ENCODE measurements around the gene APBB1IP. TPM values are rescaled to one million over a fixed set of nuclear protein-coding genes. Genes with fewer than 3 reads are reported as not detected.
"Not testable (repeated sequence)": the region's sequence is repeated elsewhere in the genome, so short reads cannot be mapped to it uniquely, and the experiment has no call there.

APBB1IP gene
- total RNA-seq, 1 donor from 2014 or later, result 16.1 TPM

DNA sequence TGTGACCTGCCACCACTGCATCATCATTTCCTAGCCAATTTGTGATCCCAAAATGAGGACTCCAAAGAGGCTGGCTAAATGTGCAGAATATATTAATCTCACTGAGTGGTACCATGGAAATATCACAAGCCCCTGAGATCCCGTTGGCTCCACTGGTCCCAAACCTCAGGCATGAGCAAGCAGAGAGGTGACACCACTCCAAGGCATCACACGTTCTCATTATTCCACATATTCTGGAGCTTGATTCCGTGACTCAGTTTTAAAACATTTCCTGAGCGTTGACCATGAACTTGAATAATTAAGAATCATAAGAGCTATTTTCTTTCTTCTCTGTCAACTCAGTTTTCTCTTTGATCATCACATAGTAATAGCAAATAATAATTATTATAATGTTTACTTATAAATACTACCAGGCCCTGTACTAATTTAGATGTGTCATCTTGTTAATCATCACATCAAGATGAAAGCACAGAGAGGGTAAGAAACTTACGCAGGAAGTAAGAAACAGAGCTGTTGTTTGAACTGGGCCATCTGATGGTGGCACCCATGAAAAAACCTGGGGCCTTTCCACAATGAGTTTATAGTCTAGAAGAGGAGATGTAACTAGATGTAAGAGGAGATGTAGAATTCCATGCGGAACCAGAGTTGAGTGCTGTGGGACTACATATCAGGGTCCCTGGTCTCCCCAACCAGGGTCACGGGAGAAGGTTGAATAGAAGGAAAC, 3.5 kb downstream of the APBB1IP start:
- DNase-seq (ENCODE audit: low spot score) (no peak), ATAC-seq (no peak)

DNA sequence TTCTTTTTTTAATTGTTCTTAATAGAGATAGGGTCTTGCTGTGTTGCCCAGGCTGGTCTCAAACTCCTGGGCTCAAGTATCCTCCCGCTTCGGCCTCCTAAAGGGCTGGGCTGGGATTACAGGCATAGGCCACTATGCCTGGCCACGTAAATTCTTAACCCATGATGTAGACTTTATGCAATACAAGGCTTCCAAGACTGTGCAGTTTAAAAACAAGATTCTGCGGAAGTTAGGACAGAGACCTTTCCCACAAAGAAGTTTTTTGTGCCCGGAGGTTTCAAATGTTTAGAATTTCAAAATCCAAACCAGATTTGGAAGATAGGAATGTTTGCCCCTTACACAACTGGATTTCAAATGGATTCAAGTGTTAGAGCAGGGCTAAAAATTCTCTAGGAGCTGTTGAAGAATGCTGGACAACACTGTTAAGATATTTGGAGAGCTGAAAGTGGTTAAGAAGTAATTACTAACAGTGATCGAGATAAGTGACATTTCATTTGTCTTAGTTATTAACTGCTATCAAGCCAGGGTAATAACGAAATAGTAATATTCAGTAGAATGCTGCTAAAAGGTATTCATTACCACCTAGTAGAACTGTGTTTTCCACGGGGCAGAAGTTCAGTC, 7.4 kb downstream of the APBB1IP start:
- ATAC-seq (peak; percentile 23), DNase-seq (ENCODE audit: low spot score) (no peak)

DNA sequence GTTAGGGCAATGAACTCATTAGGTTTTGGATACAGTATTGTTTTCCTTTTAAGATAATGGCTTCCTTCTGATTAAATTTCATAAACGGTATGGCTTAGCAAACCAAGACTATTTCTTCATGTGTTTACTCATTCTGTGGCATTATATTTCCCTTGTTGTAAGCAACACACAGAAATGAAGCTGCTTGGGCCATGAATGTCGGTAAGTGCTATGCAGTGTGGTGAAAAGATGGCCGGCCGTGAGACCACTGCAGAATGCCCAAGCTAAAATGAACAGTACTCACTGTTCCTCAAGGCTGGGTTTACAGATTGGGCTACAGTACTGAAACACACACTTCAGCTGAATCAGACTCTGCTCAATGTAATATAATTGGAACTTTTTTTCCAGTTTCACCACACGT, 8.1 kb downstream of the APBB1IP start:
- DNase-seq (ENCODE audit: low spot score), result no peak
- ATAC-seq, result no peak

DNA sequence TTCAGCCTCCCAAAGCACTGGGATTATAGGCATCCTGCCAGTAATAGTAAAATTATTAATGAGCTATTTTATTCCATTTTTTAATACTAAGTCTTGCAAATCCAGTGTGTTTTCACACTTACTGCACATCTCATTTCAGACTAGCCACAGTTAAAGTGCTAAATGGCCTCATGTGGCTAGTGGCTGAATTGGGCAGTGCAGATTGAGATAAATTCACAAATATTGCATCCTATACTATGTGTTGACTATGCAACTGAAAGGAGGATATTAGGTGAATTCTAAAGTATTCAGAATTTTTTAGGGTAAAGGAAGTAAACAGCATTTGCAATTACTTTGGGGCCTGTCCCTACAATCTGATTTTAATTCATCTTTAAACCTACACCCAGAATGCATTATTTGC, 10.2 kb downstream of the APBB1IP start:
- DNase-seq (ENCODE audit: low spot score), result no peak
- no peak for ATAC-seq

DNA sequence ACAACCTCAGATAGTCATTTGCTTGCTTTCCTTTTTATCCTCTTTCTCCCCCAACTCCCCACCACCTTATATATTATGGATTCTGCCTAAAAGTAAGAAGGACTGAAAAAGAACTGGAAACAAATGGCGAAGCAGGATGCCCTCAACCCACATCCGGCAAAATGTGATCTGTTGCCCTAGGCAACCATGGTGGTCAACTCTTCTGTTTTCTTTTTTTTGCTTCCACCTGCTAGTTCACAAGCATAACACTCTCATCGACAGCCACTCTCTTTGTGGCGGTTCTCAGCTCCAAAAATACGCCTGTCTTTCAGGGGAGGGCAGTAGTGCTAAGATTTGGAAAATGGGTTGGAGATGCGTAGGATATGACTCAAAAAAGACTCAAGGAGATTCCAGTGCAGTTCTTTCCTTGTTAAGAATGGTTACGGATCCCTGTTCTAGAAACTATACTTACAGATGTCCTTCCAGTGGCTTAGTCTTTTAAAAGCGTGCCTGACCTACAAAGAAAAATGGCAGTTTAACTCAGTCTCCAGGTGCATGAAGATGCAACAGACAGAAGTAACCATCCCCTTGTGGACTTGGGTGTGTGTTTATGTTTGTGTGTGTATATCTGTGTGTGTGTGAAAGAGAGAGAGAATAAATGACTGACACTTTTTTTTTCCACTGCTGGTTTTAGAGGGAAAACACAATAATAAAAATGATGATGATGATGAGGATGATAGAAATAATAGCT, 10.7 kb downstream of the APBB1IP start:
- ATAC-seq (no peak), DNase-seq (ENCODE audit: low spot score) (no peak)

DNA sequence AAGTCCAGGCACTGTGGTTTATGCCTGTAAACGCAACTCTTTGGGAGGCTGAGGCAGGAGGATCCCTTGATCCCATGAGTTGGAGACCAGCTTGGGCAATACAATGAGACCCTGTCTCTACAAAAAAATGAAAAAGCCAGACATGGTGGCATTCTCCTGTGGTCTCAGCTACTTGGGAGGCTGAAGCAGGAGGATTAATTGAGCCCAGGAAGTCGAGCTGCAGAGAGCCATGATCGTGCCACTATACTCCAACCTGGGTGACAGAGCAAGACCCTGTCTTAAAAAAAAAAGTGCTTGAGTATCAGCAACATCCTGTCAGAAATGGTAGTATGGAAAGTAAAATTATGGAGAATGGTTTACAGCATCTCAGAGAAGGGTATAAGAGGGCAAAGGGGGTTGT, 11.6 kb downstream of the APBB1IP start:
- ATAC-seq (no peak), DNase-seq (ENCODE audit: low spot score) (no peak)

DNA sequence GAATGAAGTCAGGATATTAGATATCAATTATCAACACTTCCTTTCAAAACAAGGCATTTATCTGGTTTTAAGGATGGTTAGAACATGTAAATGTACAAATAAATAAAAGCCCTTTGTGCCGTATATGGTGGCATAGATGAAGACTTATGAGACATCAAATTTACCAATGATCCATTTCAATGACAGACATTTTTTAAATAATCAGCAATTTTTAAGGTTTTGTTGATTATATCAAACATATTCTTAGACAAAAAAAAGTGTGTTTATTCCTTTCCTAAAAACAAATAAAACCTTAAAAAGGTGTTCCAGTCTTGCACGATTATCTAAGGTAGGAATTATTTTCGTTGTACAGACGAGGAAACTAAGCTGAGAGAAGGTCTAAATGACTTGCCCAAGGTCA, 13.8 kb downstream of the APBB1IP start:
- no peak for ATAC-seq

DNA sequence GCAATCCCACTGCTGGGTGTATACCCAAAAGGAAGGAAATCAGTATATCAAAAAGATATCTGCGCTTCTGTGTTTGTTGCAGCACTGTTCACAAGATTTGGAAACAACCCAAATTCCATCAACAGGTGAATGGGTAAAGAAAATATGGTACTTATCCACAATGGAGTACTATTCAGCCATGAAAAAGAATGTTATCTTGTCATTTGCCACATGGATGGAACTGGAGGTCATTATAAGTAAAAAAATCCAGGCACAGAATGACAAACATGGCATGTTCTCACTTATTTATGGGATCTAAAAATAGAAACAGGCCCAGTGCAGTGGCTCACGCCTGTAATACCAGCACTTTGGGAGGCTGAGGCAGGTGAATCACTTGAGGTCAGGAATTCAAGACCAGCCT, 15.7 kb downstream of the APBB1IP start:
- ATAC-seq (no peak), DNase-seq (ENCODE audit: low spot score) (no peak)

More for the DNA sequence above, 13.8 kb downstream of the APBB1IP start:
- DNase-seq (ENCODE audit: low spot score), result no peak

DNA sequence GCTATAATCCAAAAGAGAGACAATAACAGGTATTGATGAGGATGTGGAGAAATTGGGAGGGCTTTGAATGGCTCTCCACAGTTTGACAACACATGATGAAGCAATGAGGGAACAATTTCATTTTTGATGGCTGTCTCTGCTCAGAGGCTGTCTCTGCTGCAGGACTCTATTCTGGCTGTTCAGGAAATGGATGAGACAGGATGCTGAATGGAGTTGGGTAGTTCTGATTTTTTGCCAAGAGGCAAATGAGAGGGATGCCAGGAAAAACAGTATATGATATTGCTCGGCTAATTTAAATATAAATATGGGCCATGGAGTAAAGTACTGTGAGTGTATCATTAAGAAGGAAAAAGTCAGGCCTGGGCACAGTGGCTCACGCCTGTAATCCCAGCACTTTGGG, 16.8 kb downstream of the APBB1IP start:
- ATAC-seq (no peak), DNase-seq (ENCODE audit: low spot score) (no peak)

DNA sequence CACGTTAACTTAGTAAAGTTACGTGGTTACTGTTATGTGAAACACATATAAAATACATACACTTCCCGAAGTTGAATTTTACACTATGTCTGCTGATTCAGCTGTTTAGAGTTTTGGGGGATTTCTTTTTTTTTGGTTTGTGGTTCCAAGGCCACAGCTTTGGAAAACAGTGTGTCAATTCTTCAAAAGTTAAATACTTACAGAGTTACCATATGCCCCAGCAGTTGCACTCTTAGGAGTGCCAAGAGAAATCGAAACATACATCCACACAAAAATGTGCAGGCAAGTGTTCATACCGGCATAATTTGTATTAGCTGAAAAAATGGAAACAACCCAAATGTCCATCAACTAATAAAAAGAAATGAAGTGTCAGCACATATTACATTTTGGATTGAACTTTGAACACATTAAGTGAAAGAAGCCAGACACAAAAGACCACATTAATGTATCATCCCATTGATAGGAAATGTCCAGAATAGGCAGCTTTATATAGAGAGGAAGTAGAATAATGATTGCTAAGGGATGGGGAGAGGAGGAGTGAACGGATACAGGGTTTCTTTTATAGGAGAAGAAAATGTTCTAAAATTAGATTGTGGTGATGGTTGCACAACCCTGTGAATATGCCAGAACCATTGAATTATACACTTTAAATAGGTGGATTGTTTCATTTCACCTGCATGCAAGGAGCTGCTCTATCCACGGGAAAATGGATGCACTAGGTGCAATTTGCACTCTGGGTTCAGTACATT, 17.6 kb downstream of the APBB1IP start:
- no peak for DNase-seq (ENCODE audit: low spot score)
- ATAC-seq, result no peak

DNA sequence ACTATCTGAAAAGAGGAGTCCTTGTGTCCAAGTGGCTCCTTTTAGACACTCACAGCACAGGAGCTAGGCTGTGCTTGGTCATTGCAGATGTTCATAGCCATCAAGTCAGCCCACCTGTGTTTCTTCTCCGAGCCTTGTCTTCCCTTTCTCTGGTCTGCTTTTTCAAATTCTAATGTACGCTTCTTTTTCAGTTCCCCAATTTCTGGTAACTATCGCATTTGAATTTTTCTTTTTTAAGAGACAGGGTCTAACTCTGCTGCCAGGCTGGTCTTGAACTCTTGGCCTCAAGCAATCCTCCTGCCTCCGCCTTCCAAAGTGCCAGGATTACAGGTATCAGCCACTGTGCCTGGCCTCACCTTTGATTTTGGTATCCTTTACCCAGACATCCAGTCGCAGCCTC, 18.9 kb downstream of the APBB1IP start:
- ATAC-seq (no peak), DNase-seq (ENCODE audit: low spot score) (no peak)

DNA sequence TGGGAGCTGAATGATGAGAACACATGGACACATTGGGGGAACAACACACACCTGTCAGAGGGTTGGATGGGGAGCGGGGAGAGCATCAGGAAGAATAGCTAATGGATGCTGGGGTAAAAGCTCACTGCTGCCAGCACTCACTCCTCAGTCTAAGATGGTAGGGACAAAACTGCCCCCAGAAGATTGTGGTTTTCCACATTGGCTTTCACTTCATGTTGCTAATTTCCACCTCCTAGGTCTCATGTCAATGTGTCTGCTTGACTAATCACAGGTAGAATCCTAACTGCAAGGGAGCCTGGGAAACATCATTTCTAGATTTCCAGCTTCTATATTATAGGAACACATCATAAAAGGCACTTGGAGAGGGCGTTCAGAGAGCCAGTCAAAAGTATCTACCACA, 22.6 kb downstream of the APBB1IP start:
- DNase-seq (ENCODE audit: low spot score), result no peak

DNA sequence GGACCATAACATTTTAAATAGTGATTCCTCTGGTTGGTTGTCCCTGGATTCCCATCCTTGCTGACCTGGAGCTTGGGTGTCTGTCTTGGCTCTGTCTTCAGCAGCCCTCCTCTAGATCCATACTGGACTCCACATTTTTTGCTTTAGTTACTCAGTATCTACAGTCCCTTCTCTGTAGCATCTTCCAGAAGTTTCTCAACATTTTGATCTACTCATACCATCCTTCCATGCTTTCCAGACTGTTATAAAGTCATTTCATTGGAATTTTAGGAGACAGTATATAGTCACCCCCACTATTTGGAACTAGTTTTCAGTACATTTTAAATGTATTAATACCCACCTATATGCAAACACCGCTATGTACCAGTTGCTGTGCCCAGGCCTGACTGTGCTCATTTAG, 25.8 kb downstream of the APBB1IP start:
- no peak for ATAC-seq
- no peak for DNase-seq (ENCODE audit: low spot score)

More for the DNA sequence above, 22.6 kb downstream of the APBB1IP start:
- ATAC-seq, result no peak

DNA sequence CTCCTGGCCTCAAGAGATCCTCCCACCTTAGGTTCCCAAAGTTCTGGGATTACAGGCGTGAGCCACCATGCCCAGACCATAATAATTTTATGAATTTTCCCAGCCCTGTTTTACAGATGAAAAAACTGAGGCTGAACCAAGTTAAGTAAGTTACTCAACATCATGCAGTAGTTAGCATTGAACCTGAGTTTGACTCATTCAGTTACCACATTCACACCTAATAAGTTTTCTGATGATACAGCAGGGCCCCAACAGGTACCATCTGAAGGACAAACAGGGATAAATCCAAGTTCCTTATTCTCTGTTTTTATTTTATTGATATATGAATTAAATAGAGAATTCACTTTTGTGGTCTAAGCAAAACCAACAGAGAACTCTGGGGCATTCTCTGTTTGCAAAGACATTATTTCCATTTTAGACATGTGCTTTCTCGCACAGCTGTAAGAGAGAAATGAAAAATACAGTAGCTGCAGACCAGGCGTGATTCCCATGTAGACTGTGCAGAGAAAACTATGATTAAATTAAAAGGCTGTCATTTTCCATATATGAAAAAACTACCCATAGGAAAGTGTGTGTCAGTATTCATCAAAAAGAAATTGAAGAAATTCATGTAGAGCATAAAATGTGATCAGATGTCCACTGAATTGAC, 26.6 kb downstream of the APBB1IP start:
- ATAC-seq, result no peak
- no peak for DNase-seq (ENCODE audit: low spot score)

DNA sequence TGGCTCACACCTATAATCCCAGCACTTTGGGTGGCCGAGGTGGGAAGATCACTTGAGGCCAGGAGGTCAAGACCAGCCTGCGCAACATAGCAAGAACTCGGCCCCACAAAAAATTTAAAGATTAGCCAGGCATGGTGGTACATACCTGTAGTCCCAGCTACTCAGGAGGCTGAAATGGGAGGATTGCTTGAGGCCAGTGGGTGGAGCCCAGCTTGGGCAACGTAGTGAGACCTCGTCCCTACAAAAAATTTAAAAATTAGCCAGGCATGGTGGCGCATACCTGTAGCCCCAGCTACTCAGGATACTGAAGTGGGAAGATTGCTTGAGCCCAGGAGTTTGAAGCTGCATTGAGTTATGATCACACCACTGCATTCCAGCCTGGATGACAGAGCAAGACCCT, 28.4 kb downstream of the APBB1IP start:
- DNase-seq (ENCODE audit: low spot score); ATAC-seq: not testable (repeated sequence)

DNA sequence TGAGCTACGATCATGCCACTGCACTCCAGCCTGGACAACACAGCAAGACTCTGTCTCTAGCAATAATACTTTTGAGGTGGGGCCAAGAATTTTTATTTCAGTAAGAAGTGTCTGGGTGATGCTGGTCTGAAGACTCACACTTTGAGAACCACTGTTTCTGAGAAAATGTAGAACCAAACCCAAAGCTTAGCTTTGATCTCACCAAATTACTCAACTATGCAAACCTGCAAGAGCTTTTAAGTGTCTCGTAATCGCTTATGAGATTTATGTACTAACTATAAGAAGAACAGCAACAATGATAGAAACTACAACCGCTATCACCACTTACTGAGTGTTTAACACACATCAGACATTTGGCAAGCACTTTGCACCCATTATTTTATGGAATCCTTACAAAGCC, 29.5 kb downstream of the APBB1IP start:
- ATAC-seq, result no peak
- no peak for DNase-seq (ENCODE audit: low spot score)

DNA sequence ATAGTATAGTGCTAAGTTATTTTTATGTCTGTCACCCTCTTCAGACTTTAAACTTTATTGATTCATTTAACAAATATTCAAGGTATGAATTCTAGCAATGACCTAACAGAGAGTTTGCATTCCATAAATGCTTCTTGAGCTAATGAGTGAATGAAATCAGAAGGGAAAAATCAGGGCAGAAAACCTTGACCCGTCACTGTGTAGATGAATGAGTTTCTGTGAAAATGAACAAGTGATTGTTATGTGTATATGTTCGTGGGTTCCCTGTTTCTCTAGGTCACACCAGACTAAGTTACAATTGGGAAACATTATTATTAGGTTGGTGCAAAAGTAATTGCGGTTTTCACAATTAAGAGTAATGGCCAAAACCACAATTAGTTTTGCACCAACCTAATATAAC, 30.1 kb downstream of the APBB1IP start:
- no peak for DNase-seq (ENCODE audit: low spot score)
- peak; percentile 14 for ATAC-seq

DNA sequence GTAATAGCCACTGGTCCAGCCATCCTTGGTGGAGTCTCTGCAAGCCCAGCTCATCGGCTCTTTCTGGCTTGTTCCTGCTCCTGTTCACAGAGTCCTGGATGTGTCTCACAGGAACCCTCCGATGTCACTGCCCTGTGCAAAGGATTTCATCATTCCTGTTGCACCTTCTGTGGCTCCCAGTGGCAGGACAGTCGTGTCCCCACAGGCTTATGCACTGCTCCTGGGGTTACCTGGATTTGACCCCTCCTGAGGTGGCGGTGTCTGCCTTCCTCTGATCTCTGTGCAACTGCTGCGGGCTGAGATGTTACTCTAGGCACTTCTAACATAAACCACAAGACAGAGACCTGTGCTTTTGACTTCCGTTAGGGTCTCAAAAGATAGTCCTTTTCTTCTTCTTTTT, 30.6 kb downstream of the APBB1IP start:
- ATAC-seq, result peak; percentile 55

DNA sequence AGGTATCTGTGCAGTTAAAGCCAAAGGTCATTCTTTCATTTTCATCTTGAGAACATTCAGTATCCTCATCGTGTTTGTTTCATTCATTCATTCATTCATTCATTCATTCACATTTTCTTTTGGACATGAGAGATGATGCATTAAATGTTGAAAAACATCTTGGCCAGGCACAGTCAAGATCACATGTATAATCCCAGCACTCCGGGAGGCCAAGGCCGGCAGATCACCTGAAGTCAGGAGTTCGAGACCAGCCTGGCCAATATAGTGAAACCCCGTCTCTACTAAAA, 34.3 kb downstream of the APBB1IP start:
- ATAC-seq, result no peak
- no peak for DNase-seq (ENCODE audit: low spot score)

More for the DNA sequence above, 30.6 kb downstream of the APBB1IP start:
- DNase-seq (ENCODE audit: low spot score), result no peak

DNA sequence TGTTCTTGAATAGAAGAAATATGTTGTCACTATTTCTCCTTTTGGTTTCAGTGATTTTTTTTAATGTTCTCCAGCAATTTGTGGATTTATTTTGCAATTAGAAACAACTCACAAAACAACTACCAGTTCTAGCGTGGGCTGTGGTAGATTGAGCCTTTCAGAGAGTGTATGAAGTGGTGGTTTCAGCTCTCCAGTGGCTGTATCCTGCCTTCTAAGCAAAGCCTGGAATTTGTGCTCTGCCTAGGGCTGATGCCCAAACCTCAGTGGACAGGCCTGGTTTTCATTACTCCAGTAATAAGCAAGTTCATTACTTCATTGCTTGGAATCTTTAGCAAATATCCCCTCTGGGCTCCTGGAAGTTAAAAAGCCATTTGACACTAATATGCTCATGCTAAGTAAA, 35.9 kb downstream of the APBB1IP start:
- DNase-seq (ENCODE audit: low spot score), result no peak
- no peak for ATAC-seq

DNA sequence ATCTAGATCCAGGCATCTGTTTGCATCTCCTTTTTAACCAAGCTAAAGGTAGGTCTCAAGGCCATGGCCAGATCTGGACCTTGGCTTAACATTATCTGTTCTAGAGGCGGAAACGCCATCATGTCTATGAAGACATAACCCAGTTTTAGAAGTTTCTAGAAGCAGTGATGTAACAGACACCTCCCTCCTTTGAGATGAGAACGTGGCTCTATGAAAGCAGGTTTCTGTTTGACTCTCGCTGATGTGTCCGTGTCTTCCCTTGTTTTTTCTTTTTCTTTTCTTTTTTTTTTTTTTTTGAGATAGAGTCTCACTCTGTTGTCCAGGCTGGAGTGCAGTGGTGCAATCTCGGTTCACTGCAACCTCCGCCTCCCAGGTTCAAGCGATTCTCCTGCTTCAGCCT, 36.7 kb downstream of the APBB1IP start:
- ATAC-seq; DNase-seq (ENCODE audit: low spot score): not testable (repeated sequence)
